ENCODE results near the gene LHX3.

The LHX3 gene

DNA sequence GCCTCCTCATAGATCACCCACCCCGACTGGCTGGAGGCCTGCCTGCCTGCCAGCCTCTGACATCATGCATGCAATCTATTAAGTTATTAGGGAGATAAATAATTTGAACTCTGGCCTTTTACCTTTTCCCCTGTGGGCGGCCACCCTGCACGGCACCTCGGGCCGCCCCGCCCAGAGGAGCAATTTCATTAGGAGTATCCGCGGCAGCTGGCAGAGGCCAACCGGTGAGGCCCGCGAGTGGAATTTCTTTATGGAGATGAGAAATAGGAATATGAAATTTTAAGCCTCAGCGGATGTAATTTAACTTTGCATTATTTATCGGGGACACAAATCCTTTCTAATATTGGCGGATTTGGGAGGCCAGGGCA is 22.5 kb downstream of the LHX3 start:
- DNase-seq (ENCODE audit: low read depth), result no peak
- no peak overlapping the region for H3K4me3 ChIP-seq (ENCODE audit: control insufficient read depth, low read depth, low read length)
- TF ChIP-seq, protein P1, sequence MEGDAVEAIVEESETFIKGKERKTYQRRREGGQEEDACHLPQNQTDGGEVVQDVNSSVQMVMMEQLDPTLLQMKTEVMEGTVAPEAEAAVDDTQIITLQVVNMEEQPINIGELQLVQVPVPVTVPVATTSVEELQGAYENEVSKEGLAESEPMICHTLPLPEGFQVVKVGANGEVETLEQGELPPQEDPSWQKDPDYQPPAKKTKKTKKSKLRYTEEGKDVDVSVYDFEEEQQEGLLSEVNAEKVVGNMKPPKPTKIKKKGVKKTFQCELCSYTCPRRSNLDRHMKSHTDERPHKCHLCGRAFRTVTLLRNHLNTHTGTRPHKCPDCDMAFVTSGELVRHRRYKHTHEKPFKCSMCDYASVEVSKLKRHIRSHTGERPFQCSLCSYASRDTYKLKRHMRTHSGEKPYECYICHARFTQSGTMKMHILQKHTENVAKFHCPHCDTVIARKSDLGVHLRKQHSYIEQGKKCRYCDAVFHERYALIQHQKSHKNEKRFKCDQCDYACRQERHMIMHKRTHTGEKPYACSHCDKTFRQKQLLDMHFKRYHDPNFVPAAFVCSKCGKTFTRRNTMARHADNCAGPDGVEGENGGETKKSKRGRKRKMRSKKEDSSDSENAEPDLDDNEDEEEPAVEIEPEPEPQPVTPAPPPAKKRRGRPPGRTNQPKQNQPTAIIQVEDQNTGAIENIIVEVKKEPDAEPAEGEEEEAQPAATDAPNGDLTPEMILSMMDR (conservative IDR thresholded peaks at IDR 0.05; ENCODE audit: control insufficient read depth, insufficient read depth, low read depth, low read length), result no peak

GRCh38 chr9:136181784-136182419 is 23.0 kb downstream of the LHX3 start:
- TF ChIP-seq, protein P1 (conservative IDR thresholded peaks at IDR 0.05; ENCODE audit: control insufficient read depth, insufficient read depth, low read depth, low read length), result no peak

GRCh38 chr9:136180586-136180985 is 24.3 kb downstream of the LHX3 start:
- H3K4me3 ChIP-seq (ENCODE audit: control insufficient read depth, low read depth, low read length), result no peak overlapping the region
- TF ChIP-seq, protein P1 (conservative IDR thresholded peaks at IDR 0.05; ENCODE audit: control insufficient read depth, insufficient read depth, low read depth, low read length), result no peak
- no peak for DNase-seq (ENCODE audit: low read depth)

More at GRCh38 chr9:136181784-136182419, 23.0 kb downstream of the LHX3 start:
- no peak overlapping the region for H3K4me3 ChIP-seq (ENCODE audit: control insufficient read depth, low read depth, low read length)
- DNase-seq (ENCODE audit: low read depth), result no peak

GRCh38 chr9:136179761-136180160 is 25.2 kb downstream of the LHX3 start:
- TF ChIP-seq, protein P1 (conservative IDR thresholded peaks at IDR 0.05; ENCODE audit: control insufficient read depth, insufficient read depth, low read depth, low read length), result no peak
- no peak for DNase-seq (ENCODE audit: low read depth)
- H3K4me3 ChIP-seq (ENCODE audit: control insufficient read depth, low read depth, low read length), result no peak overlapping the region

- TF ChIP-seq, protein P1 (conservative IDR thresholded peaks at IDR 0.05; ENCODE audit: control insufficient read depth, insufficient read depth, low read depth, low read length), result no peak
- no peak for DNase-seq (ENCODE audit: low read depth)
- no peak overlapping the region for H3K4me3 ChIP-seq (ENCODE audit: control insufficient read depth, low read depth, low read length)
Observed at GRCh38 chr9:136179101-136179616, 25.8 kb downstream of the LHX3 start.

GRCh38 chr9:136178773-136179075 is 26.2 kb downstream of the LHX3 start:
- TF ChIP-seq, protein P1 (conservative IDR thresholded peaks at IDR 0.05; ENCODE audit: control insufficient read depth, insufficient read depth, low read depth, low read length), result no peak
- DNase-seq (ENCODE audit: low read depth), result no peak
- H3K4me3 ChIP-seq (ENCODE audit: control insufficient read depth, low read depth, low read length), result no peak overlapping the region

Data from fibroblast of mammary gland (primary cell).